Stimulated activated CD4-positive, alpha-beta T cell treated with anti-CD3 and anti-CD28 coated beads, Interleukin-15, amount 100 ng/mL, for 1 hour (primary cell): Measurements from ENCODE around the gene ADAMTS14.
"Not testable (repeated sequence)": the region's sequence is repeated elsewhere in the genome, so short reads cannot be mapped to it uniquely, and the experiment has no call there.

Source experiments
- DNase-seq, 2 donors: peaks; one replicate each; pipeline ENCODE4 v3.0.0-alpha.2; 2020; ENCODE audit warnings: low read depth in 1 of 2, low spot score in 1 of 2

Gene ADAMTS14

GRCh38 chr10:70672165-70673042 lies at the start of gene ADAMTS14:
Gene ADAMTS14 (plus strand): TSS chr10:70672506. CDS start chr10:70672803, 297 bp downstream.
- no peak for DNase-seq

DNA sequence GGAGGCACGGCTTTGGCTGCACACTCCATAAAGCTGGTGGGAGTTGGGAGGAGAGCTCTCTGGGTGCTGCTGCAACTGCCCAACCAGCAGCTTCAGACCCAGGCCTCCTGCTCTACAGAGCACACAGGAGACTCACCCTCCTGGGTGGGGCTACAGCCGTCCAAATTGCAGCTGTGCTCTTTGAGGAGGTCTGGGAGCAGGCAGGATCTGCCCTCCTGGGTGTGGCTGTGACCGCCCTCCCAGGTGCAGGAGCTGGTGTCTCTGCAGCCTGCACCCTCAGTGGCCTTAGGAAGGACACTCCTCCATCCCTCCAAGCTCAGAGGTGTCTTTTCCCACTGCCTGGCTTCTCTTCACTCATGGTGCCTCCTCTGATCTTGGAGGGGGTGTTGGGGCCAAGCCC lies 49.8 kb upstream of the ADAMTS14 start:
- DNase-seq = no peak

DNA sequence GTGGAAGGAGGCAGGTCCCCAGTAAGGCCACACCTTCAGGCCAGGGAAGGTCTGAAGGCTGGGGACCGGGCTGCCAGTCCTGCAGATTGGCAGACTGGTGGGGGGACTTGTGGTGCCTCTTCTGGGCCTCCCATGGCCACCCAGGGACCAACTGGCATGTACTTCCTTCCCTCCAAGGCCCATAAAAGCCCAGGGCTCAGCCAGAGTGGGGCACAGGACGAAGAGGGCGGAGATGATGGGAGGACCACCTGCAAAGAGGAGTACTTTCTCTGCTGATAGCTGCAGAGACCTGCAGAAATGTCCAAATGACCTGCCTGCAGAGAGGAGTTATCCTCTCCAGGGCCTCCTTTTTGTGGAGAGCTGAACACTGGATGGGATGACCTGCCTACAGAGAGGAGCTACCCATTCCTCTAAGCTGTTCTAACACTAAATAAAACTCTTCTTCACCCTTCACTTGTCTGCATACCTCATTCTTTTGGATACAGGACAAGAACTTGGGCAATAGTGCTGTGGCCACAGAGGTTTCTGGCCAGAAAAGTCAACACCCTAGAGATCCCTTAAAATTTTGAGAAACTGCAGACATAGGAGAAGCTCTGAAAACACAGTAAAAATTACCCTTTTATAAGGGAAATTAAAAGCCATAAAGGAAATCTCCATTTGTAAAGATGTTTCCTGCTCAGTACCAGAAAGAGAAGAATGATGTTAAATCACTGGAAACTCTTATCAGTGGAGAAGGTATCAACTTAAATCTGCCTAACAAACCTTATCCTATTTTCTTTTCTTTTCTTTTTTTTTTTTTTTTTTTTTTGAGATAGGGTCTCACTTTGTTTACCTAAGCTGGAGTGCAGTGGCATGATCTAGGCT lies 49.1 kb upstream of the ADAMTS14 start:
- DNase-seq = no peak

- no peak for DNase-seq
These were observed 46.2 kb upstream of the ADAMTS14 start for GRCh38 chr10:70626056-70626455.

DNA sequence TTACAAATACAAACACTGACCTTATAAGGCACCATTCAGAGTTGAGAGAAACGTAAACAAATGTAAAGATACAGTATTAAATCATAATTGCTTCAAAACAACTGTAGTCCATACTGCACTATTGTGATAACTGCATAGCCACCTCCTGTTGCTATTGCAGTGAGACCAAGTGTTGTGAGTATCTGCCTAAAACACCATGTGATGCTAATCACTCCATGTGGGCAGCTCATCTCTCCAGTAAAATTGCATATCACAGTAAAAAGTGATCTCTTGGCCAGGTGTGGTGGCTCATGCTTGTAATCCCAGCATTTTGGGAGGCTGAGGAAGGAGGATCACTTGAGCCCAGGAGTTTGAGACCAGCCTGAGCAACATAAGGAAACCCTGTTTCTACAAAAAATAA lies 43.0 kb upstream of the ADAMTS14 start:
- DNase-seq = no peak

DNA sequence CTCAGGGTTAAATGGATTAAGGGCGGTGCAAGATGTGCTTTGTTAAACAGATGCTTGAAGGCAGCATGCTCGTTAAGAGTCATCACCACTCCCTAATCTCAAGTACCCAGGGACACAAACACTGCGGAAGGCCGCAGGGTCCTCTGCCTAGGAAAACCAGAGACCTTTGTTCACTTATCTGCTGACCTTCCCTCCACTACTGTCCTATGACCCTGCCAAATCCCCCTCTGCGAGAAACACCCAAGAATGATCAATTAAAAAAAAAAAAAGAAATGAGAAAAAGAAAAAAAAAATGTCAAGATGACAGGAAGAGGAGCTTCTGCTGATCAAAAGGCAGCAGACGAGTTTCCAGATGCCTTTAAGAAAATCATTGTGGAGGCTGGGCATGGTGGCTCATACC lies 40.6 kb upstream of the ADAMTS14 start:
- not testable (repeated sequence) for DNase-seq

DNA sequence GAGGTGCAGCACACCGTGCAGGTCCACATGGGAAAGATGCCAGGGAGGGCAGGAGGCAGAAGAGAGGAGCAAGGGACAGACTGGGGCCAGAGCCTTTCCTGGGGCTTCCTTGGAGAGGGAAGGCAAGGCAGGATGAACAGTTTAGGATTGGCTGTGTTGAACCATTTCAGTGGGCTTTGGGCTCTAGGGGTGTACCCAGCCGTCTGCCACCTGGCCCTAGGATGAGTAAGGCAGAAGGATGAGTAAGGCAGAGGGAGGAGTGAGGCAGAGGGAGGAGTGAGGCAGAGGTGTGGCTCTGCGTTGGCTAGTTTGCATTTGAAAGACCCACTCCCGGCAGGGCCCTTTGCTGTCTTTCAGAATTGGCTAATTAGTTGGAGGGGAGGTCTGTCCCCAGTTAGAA lies 38.3 kb upstream of the ADAMTS14 start:
- no peak for DNase-seq

DNA sequence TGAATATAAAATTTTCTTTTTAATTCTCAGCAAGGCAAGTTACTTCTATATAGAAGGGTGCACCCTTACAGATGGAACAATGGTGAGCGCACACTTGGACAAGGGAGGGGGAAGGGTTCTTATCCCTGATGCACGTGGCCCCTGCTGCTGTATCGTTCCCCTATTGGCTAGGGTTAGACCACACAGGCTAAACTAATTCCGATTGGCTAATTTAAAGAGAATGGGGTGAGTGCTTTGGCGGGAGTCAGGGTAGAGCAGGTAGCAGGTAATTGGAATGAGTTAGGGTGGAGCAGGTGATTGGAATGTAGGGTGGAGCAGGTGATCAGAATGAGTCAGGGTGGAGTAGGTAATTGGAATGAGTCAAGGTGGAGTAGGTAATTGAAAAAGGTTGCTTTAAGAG lies 37.8 kb upstream of the ADAMTS14 start:
- DNase-seq = not testable (repeated sequence)

DNA sequence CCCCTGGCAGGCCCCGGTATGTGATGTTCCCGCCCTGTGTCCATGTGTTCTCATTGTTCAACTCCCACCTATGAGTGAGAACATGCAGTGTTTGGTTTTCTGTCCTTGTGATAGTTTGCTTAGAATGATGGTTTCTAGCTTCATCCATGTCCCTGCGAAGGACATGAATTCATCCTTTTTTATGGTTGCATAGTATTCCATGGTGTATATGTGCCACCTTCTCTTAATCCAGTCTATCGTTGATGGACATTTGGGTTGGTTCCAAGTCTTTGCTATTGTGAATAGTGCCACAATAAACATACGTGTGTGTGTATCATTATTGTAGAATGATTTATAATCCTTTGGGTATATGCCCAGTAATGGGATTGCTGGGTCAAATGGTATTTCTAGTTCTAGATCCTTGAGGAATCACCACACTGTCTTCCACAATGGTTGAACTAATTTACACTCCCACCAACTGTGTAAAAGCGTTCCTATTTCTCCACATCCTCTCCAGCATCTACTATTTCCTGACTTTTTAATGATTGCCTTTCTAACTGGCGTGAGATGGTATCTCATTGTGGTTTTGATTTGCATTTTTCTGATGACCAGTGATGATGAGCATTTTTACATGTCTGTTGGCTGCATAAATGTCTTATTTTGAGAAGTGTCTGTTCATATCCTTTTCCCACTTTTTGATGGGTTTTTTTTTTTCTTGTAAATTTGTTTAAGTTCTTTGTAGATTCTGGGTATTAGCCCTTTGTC lies 32.5 kb upstream of the ADAMTS14 start:
- DNase-seq = not testable (repeated sequence)

- DNase-seq = not testable (repeated sequence)
These were observed 29.0 kb upstream of the ADAMTS14 start for GRCh38 chr10:70643272-70643671.

DNA sequence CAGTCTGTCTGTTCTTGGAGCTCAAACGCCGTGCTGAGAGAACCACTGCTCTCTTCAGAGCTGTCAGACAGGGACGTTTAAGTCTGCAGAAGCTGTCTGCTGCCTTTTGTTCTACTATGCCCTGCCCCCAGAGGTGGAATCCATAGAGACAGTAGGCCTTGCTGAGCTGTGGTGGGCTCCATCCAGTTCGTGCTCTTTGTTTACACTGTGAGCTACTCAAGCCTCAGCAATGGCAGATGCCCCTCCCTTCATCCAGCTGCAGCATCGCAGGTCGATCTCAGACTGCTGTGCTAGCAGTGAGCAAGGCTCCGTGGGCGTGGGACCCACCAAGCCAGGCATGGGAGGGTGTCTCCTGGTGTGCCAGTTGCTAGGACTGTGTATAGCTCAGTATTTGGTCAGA lies 27.3 kb upstream of the ADAMTS14 start:
- DNase-seq = not testable (repeated sequence)

DNA sequence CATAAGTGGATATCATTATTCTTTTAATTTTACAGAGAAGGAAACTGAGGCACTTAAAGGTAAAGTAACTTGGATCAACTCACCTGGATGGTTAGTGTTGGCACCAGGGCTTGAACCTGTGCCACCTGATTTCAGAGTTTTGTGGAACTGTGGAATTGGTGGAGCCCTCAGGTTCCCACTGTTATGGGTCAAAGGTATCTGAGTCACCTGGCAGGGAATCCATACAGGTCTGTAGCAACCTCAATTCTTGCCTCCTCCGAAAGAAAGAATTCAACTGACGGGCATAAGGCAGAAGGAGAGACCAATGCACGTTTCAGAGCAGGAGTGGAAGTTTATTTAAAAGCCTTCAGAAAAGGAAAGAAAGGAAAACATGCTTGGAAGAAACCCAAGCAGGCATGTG lies 25.2 kb upstream of the ADAMTS14 start:
- no peak for DNase-seq

GRCh38 chr10:70648427-70648826 lies 23.9 kb upstream of the ADAMTS14 start:
- no peak for DNase-seq

DNA sequence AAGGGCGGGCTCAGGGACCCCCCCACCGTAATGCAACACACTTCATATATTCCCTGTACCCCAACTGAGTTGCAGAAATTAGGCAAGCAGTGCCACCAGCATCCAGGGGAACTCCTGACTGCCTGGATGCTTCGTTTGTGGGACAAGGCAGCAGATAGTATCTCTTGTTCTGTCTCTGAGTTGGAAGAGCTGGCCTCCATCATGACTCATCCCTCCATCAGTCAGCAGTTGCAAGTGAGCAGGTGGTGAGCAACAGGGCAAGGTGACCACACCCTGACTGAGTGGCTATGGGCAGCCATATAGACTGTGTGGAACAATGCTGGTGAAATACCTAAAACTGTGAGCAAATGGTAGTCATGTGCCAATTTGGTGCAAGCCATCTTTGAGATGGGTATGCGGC lies 22.8 kb upstream of the ADAMTS14 start:
- no peak for DNase-seq

DNA sequence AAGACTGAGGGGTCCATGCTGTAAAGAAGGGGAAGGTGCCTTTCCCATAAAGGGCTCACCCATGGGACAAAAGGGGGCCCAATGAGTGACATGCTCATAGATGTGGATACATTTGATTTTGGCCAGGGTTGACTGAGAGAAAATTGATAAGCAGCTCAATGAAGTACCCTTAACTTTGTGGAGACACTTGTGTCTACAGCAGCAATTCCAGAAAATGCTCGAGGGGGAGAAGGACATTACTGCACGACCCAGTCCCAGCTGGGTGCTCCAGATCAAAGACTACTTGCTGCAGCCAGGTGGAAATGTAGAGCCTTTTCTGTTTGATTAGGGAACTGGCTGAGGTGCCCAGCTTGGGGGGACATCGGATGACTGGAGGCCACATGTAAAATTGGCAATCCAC lies 22.2 kb upstream of the ADAMTS14 start:
- no peak for DNase-seq

DNA sequence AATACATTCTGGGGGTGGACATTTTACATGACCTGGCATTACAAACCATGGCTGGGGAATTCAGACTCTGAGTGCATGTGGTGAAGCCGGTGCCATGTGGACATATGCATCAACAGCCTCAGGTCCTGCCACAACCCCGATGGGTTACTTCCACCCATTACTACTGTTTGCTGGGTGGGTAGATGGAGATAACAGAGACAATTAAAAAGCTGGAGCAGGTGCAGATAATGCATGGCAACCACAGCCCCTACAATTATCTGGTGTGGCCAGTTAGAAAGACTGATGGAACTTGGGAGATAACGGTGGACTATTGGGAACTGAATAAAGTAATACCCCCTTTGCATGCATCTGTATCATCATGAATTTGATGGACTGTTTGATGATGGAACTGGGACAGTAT lies 21.6 kb upstream of the ADAMTS14 start:
- DNase-seq = no peak

- DNase-seq = no peak
These were observed 20.6 kb upstream of the ADAMTS14 start for GRCh38 chr10:70651661-70652060.

- no peak for DNase-seq
These were observed 19.3 kb upstream of the ADAMTS14 start for GRCh38 chr10:70652761-70653657.

DNA sequence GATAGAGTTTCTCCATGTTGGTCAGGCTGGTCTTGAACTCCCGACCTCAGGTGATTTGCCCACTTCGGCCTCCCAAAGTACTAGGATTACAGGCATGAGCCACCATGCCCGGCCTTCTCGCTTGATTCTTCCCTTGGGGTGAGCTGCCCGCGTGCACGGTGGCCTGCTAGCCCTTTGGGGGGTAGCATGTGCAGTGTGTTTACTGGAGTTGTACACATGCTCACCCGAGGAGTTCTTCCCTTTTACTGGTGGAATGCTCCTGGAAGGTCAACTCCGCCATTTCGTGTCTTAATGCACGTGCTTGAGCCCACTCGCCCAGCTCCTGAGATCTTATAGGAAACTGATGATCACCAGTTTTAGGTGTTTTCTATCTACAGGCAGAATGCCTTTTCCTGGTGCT lies 17.0 kb upstream of the ADAMTS14 start:
- DNase-seq = no peak

DNA sequence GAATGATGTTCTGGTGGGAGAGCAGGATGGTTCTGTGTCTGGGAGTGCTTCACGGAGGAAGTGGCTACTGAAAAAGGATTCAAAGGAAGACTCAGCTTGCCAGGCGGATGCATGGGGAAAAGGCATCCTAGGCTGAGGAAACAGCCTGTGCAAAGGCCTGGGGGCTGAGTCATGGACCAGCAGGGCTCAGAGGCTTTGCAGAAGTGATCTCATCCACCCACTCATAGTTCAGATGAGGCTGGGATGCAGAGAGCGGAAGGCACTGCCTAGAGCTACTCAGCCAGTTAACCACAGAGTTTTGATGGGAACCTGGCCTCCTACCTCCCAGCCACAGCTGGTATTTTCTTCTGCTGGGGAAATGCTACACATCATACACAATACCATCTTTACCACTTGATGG lies 15.8 kb upstream of the ADAMTS14 start:
- DNase-seq = peak in 1 of 2 donors; percentile 6
